Hippocampal formation (tissue), 2 donors: ENCODE results near the gene FBXW8.

Source experiments
- DNase-seq, 2 donors: peaks; one replicate each; lab custom pipeline; 2025; lab: John Stamatoyannopoulos, UW

Gene FBXW8

DNA sequence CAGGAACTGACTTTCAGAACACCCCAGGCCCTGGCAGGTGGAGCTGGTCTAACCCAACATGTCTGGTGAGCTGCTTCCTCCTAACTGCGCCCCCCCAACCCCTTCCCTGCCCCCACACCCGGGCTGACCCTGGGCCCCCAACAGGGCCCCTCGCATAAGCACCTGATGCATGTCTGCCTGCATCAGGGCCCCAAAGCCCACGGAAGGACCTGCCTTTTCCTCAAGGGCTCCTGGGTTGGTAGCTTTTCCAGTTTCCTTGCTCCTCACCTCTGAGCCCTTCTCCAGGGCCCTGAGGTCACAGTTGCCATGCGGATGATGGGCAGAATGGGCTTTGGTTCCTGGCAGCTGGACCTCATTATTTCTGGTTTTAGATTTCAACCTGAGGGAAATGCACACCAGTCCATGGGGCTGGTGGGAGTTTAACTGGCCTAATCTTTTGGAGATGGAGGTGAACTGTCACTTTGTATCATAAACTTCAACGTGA is 170.0 kb downstream of the FBXW8 start:
- no peak for DNase-seq
